Ishikawa (cell line): ENCODE data around the gene HP.

Experiments used
- CEBPB ChIP-seq: IDR thresholded peaks from 2 replicates; pipeline ENCODE4 v1.6.1; 2012
- EGR1 ChIP-seq: IDR thresholded peaks from 2 replicates; pipeline ENCODE4 v1.6.1; 2012
- EP300 ChIP-seq: IDR thresholded peaks from 2 replicates; pipeline ENCODE4 v1.6.1; 2012; ENCODE audit warnings: borderline replicate concordance
- FOXM1 ChIP-seq: IDR thresholded peaks from 2 replicates; pipeline ENCODE4 v1.6.1; 2012; ENCODE audit warnings: low read depth, borderline replicate concordance
- MAX ChIP-seq: IDR thresholded peaks from 2 replicates; pipeline ENCODE4 v1.6.1; 2012
- NFIC ChIP-seq: IDR thresholded peaks from 2 replicates; pipeline ENCODE4 v1.6.1; 2012
- RAD21 ChIP-seq: IDR thresholded peaks from 2 replicates; pipeline ENCODE4 v1.6.1; 2012; ENCODE audit warnings: low read depth
- REST ChIP-seq: IDR thresholded peaks from 2 replicates; pipeline ENCODE4 v1.6.1; 2012; ENCODE audit warnings: low read depth, mild to moderate bottlenecking
- TAF1 ChIP-seq: IDR thresholded peaks from 2 replicates; pipeline ENCODE4 v1.6.1; 2012; ENCODE audit warnings: low read depth, mild to moderate bottlenecking
- TCF12 ChIP-seq: IDR thresholded peaks from 2 replicates; pipeline ENCODE4 v1.6.1; 2012; ENCODE audit warnings: low read depth
- TEAD4 ChIP-seq: IDR thresholded peaks from 2 replicates; pipeline ENCODE4 v1.6.1; 2012
- USF1 ChIP-seq: IDR thresholded peaks from 2 replicates; pipeline ENCODE4 v1.6.1; 2012
- YY1 ChIP-seq: IDR thresholded peaks from 2 replicates; pipeline ENCODE4 v1.6.1; 2012; ENCODE audit warnings: low read depth
- ZBTB7A ChIP-seq: IDR thresholded peaks from 2 replicates; pipeline ENCODE4 v1.6.1; 2012; ENCODE audit warnings: low read depth

- no peak for TF ChIP-seq EP300
- TF ChIP-seq USF1, result no peak
- TF ChIP-seq YY1, result no peak
- TF ChIP-seq MAX, result no peak
- no peak for TF ChIP-seq FOXM1
- TF ChIP-seq RAD21, result no peak
- TF ChIP-seq CEBPB, result no peak
- no peak for TF ChIP-seq REST
- no peak for TF ChIP-seq EGR1
- no peak for TF ChIP-seq TAF1
- TF ChIP-seq TEAD4, result no peak
- TF ChIP-seq ZBTB7A, result no peak
- no peak for TF ChIP-seq NFIC
- TF ChIP-seq TCF12, result no peak
These were observed 12.1 kb upstream of the HP start for GRCh38 chr16:72042157-72042660.
